Measurements from ENCODE around the gene TMEM144.

The TMEM144 gene

DNA sequence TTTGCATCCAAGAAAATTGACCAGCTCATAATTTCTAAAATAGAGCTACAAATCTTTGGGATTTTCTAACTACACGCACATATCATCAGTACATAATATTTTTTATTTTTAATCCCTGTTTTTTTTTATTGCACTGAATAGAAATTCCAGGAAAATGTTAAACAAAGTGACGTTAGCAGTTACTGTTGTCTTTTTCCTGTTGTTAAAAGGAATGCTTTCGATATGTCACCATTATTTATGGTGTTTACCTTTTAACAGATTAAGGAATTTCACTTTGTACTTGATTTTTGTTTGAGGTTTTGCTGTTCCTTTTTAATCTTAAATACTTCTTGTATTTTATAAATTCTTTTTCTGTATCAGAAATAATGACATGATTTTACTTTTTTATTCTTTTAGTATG is 89.7 kb downstream of the TMEM144 start:
- DNase-seq (ENCODE audit: low read depth), result no peak

DNA sequence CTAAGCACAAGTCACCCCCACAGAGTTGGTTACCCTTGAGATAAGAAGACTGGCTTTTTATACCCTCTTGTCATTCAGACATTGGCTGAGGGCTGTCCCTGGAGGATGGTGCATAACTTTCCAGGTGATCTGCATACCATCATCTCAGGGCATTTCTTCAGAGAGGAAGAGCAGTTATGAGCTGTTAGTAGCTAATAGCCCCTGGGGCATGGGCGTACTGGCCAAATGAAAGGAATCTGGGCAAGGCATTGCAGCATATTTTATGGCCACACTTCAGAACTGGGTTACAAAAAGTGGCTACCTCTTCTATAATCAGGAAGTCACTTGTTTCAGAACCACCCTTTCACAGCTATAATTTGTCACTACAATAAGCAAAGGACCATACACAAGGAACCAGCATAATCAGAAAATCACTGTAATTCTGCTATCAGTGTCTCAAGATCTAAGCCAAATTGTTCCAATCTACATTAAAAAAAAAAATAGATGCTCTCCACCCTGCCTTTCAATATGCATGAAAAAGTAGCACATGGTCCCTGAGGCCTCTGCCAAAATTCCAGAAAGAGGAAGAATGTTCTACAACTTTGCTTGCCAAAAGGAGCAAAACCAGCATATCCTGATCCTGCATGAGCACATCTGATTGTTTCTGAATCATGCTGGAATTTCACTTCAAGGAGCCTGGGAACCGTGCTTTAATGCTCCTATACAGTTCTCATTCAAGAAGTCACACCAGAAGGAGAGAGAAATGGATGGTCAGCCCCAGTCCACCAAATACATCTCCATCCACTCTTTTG is 92.0 kb downstream of the TMEM144 start:
- no peak for DNase-seq (ENCODE audit: low read depth)

DNA sequence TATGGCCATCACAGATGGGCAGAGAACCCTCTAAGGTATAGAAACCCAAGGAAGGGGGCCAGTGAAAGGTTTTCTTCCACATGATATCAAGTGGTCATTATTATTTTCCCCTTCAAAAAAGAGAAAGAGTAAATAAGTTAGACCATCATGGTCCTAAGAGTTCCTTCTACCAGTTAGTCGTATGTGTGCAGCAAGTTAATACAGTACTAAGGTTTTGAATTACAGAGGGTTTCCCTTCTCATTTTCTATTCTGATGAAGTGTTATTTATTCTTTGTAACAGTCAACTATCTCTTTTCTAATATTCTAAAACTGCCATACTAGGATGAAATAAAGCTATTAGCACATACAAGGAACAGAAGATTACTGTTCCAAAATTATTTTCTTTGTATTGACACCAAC is 94.4 kb downstream of the TMEM144 start:
- no peak for DNase-seq (ENCODE audit: low read depth)

Data from activated T-helper 1 cell treated with Interleukin-2 at 50 U/mL for 16 hours (primary cell).